Measurements from ENCODE around the gene KISS1R. TPM values are rescaled to one million over a fixed set of nuclear protein-coding genes. Genes with fewer than 3 reads are reported as not detected.

KISS1R gene
- total and polyA plus RNA-seq, 2 of the 4 experiments (the other 2 are of a cell fraction): not detected

- CTCF ChIA-PET: no interaction called here
- peak overlapping the region; percentile 94 for H2AK5ac ChIP-seq (ENCODE audit: low read depth, low read length)
- TF ChIP-seq RFX5 (IDR thresholded peaks at IDR 0.05; ENCODE audit: low read depth, low read length): no peak
- TF ChIP-seq CEBPB (IDR thresholded peaks at IDR 0.05; ENCODE audit: low read depth, low read length): no peak
- no peak for TF ChIP-seq RAD21 (IDR thresholded peaks at IDR 0.05; ENCODE audit: low read length)
- TF ChIP-seq FOS (IDR thresholded peaks at IDR 0.05; ENCODE audit: low read depth, low read length): no peak
- no peak for TF ChIP-seq RCOR1 (IDR thresholded peaks at IDR 0.05; ENCODE audit: insufficient replicate concordance, low read length)
- TF ChIP-seq CHD1 (IDR thresholded peaks at IDR 0.05; ENCODE audit: low read depth, low read length): no peak
- TF ChIP-seq MXI1 (IDR thresholded peaks at IDR 0.05; ENCODE audit: borderline replicate concordance, low read depth, low read length): no peak; the same call in 1 of the 2 replicates
- TF ChIP-seq USF2 (IDR thresholded peaks at IDR 0.05; ENCODE audit: low read depth, low read length): no peak
- TF ChIP-seq BHLHE40 (IDR thresholded peaks at IDR 0.05; ENCODE audit: low read depth, low read length): no peak
- TF ChIP-seq CTCF (conservative IDR thresholded peaks at IDR 0.05; ENCODE audit: low read depth, low read length): no peak
- no peak for TF ChIP-seq NFE2L2 (IDR thresholded peaks at IDR 0.05; ENCODE audit: low read depth, low read length)
- no peak for TF ChIP-seq ELK1 (IDR thresholded peaks at IDR 0.05; ENCODE audit: borderline replicate concordance, low read depth, low read length)
- TF ChIP-seq SMC3 (IDR thresholded peaks at IDR 0.05; ENCODE audit: low read depth, low read length): no peak
Observed at GRCh38 chr19:912181-913079, 4.7 kb upstream of the KISS1R start.

More at GRCh38 chr19:912181-913079, 4.7 kb upstream of the KISS1R start:
- WGBS, 2 experiments (ENCODE audit: extremely low coverage in 2 of 2, insufficient read length in 1 of 2): no CpG with 5 or more reads among the region's 69 CpGs
- Histone ChIP-seq H3K4ac (ENCODE audit: low read depth, low read length) (peak overlapping the region; percentile 86), H2BK20ac (ENCODE audit: low read depth, low read length) (no peak overlapping the region), H3K4me3 (ENCODE audit: insufficient read depth, low read depth, low read length) (peak overlapping the region; percentile 100), H3K79me1 (ENCODE audit: low read depth in 1 of 2, low read length in 2 of 2) (peaks cover 4 to 40% of the 10 kb centered on the region in 2 experiments; a peak in 3 of 4 replicates), H3K36me3 (ENCODE audit: control insufficient read depth, insufficient read depth, low read length) (0 out of 2 replicates have a peak, but pooled peaks cover 1% of the 10 kb centered on the region), H3K9ac (ENCODE audit: low read depth, low read length) (peak overlapping the region; percentile 100), H3K56ac (ENCODE audit: extremely low read depth, insufficient read depth, low read length) (no peak overlapping the region; the same call in 1 of the 2 replicates), H3K27me3 (ENCODE audit: control insufficient read depth, insufficient read depth, low read length) (peaks cover 4% of the 10 kb centered on the region), H3K27ac (ENCODE audit: insufficient read depth, low read length) (peak overlapping the region; percentile 98), H3K9me1 (ENCODE audit: insufficient read depth, low read length) (no peaks in the 10 kb centered on the region), H4K8ac (ENCODE audit: low read depth in 2 of 2, low read length in 2 of 2) (peak overlapping the region; percentile 47 to 88; a peak in 3 of 4 replicates), H3K9me3 (ENCODE audit: control insufficient read depth, insufficient read depth, low read length) (no peaks in the 10 kb centered on the region), H2AK9ac (replicated peaks; ENCODE audit: low read depth, low read length, poor library complexity) (peak overlapping the region; percentile 90), H4K91ac (ENCODE audit: insufficient read depth, low read depth, low read length) (peak overlapping the region; percentile 66; the same call in 1 of the 2 replicates), H2BK120ac (ENCODE audit: low read depth, low read length) (no peak overlapping the region), H2BK15ac (ENCODE audit: low read depth, low read length) (no peak overlapping the region), H3K14ac (replicated peaks; ENCODE audit: low read depth, low read length) (peak overlapping the region; percentile 85; the same call in 1 of the 2 replicates), H3K23ac (ENCODE audit: low read depth, low read length) (no peak overlapping the region), H3K4me2 (ENCODE audit: low read depth, low read length) (peak overlapping the region; percentile 86), H2BK5ac (ENCODE audit: low read depth, low read length, poor library complexity, severe bottlenecking) (peak overlapping the region; percentile 84), H4K5ac (ENCODE audit: low read depth, low read length) (peak overlapping the region; percentile 86; the same call in 1 of the 2 replicates), H3K18ac (ENCODE audit: low read depth, low read length) (peak overlapping the region; percentile 93), H4K20me1 (ENCODE audit: insufficient read depth, low read length) (peaks cover 33% of the 10 kb centered on the region), H2AFZ (replicated peaks; ENCODE audit: low read length, poor library complexity) (peak overlapping the region; percentile 90), H3K4me1 (ENCODE audit: control insufficient read depth, insufficient read depth, low read length) (peaks cover 8% of the 10 kb centered on the region)
- ATAC-seq (ENCODE audit: low read depth): peak; percentile 55
- no peak for DNase-seq
- dilution Hi-C loops (cut with HindIII; ENCODE audit: low sequenced_read_pairs, unreplicated experiment): no loop called here
- intact Hi-C loops (cut with micrococcal nuclease): loop anchor here (5.0 kb wide), 2 partner anchors 45 to 250 kb away; partner anchors contain the start of gene RNF126
- in situ Hi-C loops (cut with MboI; ENCODE audit: low sequenced_read_pairs): no loop called here
- BruUV-seq (replicated peaks): no TSS peak
- POLR2A ChIA-PET (ENCODE audit: unreplicated experiment): no interaction called here

Data from IMR-90 (cell line).